Retina (tissue), 1 donor: ENCODE data around the gene EGR2.

Experiments used
- DNase-seq: peaks from one replicate; pipeline ENCODE4 v3.0.0-alpha.2; 2016

Gene EGR2

GRCh38 chr10:62816331-62817120 lies at the start of gene EGR2:
Gene EGR2, minus strand, starts transcription at chr10:62816366. Its CDS starts 337 bp downstream, at chr10:62816029.
- DNase-seq: peak; percentile 92

GRCh38 chr10:62862447-62862846 lies 46.3 kb upstream of the EGR2 start:
- no peak for DNase-seq

GRCh38 chr10:62861507-62861906 lies 45.3 kb upstream of the EGR2 start:
- DNase-seq: no peak

GRCh38 chr10:62860946-62861345 lies 44.8 kb upstream of the EGR2 start:
- DNase-seq: no peak

- no peak for DNase-seq
Measured at GRCh38 chr10:62858364-62858763, 42.2 kb upstream of the EGR2 start.

- DNase-seq: no peak
Measured at GRCh38 chr10:62856021-62856420, 39.9 kb upstream of the EGR2 start.

GRCh38 chr10:62853710-62854109 lies 37.5 kb upstream of the EGR2 start:
- DNase-seq: no peak

- no peak for DNase-seq
Measured at GRCh38 chr10:62852961-62853702, 37.0 kb upstream of the EGR2 start.

GRCh38 chr10:62851442-62851841 lies 35.3 kb upstream of the EGR2 start:
- no peak for DNase-seq

GRCh38 chr10:62850646-62851045 lies 34.5 kb upstream of the EGR2 start:
- DNase-seq: no peak

GRCh38 chr10:62847433-62847832 lies 31.3 kb upstream of the EGR2 start:
- DNase-seq: no peak

GRCh38 chr10:62844280-62845011 lies 28.3 kb upstream of the EGR2 start:
- no peak for DNase-seq

GRCh38 chr10:62843600-62843999 lies 27.4 kb upstream of the EGR2 start:
- DNase-seq: no peak

GRCh38 chr10:62842983-62843382 lies 26.8 kb upstream of the EGR2 start:
- DNase-seq: no peak

- no peak for DNase-seq
Measured at GRCh38 chr10:62839590-62839989, 23.4 kb upstream of the EGR2 start.

GRCh38 chr10:62831346-62831745 lies 15.2 kb upstream of the EGR2 start:
- no peak for DNase-seq

GRCh38 chr10:62830679-62831078 lies 14.5 kb upstream of the EGR2 start:
- no peak for DNase-seq

- no peak for DNase-seq
Measured at GRCh38 chr10:62829622-62830021, 13.5 kb upstream of the EGR2 start.

- DNase-seq: no peak
Measured at GRCh38 chr10:62826273-62826672, 10.1 kb upstream of the EGR2 start.

GRCh38 chr10:62820586-62820985 lies 4.4 kb upstream of the EGR2 start:
- DNase-seq: no peak

GRCh38 chr10:62819141-62819920 lies 3.2 kb upstream of the EGR2 start:
- DNase-seq: peak; percentile 33

GRCh38 chr10:62818426-62819011 lies 2.4 kb upstream of the EGR2 start:
- DNase-seq: peak; percentile 79
